D721Med (cell line): ENCODE measurements around the gene SBF2.

Experiments
- DNase-seq: peaks from one replicate; pipeline ENCODE4 v3.0.0; 2011; ENCODE audit warnings: low spot score; ENCODE audit not compliant: insufficient read length
- FAIRE-seq: peaks from 2 replicates; lab custom pipeline; 2011; peaks lifted over from hg19 to GRCh38; lab: Jason Lieb, UNC
- CTCF ChIP-seq: IDR thresholded peaks from 2 replicates; pipeline ENCODE4 v1.5.1; 2012; ENCODE audit warnings: mild to moderate bottlenecking, control low read depth; ENCODE audit not compliant: insufficient read depth; ENCODE audit errors: missing control alignments

The SBF2 gene

GRCh38 chr11:10285148-10285802, 8.7 kb downstream of the SBF2 start:
- no peak for TF ChIP-seq CTCF
- FAIRE-seq (no peak), DNase-seq (no peak)

GRCh38 chr11:10283991-10284390, 10.0 kb downstream of the SBF2 start:
- FAIRE-seq: no peak
- TF ChIP-seq CTCF: no peak
- DNase-seq: no peak

GRCh38 chr11:10282117-10282516, 11.9 kb downstream of the SBF2 start:
- FAIRE-seq (no peak), DNase-seq (no peak)
- no peak for TF ChIP-seq CTCF

- TF ChIP-seq CTCF: no peak
- DNase-seq (no peak), FAIRE-seq (no peak)
These were observed 18.3 kb downstream of the SBF2 start for GRCh38 chr11:10275714-10276113.

- TF ChIP-seq CTCF: no peak
- DNase-seq (no peak), FAIRE-seq (no peak)
These were observed 19.3 kb downstream of the SBF2 start for GRCh38 chr11:10274726-10275125.

GRCh38 chr11:10273738-10274137, 20.3 kb downstream of the SBF2 start:
- DNase-seq: no peak
- no peak for TF ChIP-seq CTCF
- FAIRE-seq: no peak

- TF ChIP-seq CTCF: no peak
- DNase-seq (no peak), FAIRE-seq (no peak)
These were observed 21.9 kb downstream of the SBF2 start for GRCh38 chr11:10272132-10272531.
